ENCODE results near the gene PSMD8. TPM values are rescaled to one million over a fixed set of nuclear protein-coding genes. Genes with fewer than 3 reads are reported as not detected.
"Not testable (repeated sequence)": the region's sequence is repeated elsewhere in the genome, so short reads cannot be mapped to it uniquely, and the experiment has no call there.

The PSMD8 gene
- total RNA-seq, 1 experiment from 2014 or later, result 367 TPM

GRCh38 chr19:38425810-38426466 is 51.6 kb downstream of the PSMD8 start, which contains the start of gene RASGRP4:
RASGRP4 (minus strand) TSS chr19:38426219; CDS start chr19:38426091, 128 bp downstream.
- Histone ChIP-seq H3K27ac (ENCODE audit: low read length) (no peak within 1 kb of the TSS), H3F3A (ENCODE audit: low read length, unreplicated experiment) (no peaks in the 10 kb centered on the region), H3K9me3 (ENCODE audit: low read length) (no peaks in the 10 kb centered on the region), H2AFZ (ENCODE audit: low read length) (no peak within 1 kb of the TSS), H3K36me3 (ENCODE audit: low read depth, low read length) (no peaks in the 10 kb centered on the region), H3K4me3 (ENCODE audit: low read length) (no peak within 1 kb of the TSS), H3K4me2 (ENCODE audit: low read length) (no peak within 1 kb of the TSS), H3K9me2 (replicated peaks; ENCODE audit: low read length) (no peaks in the 10 kb centered on the region), H3K9ac (ENCODE audit: low read length) (no peak within 1 kb of the TSS), H4K20me1 (ENCODE audit: low read length) (no peaks in the 10 kb centered on the region), H3K4me1 (ENCODE audit: insufficient read depth, low read length) (no peaks in the 10 kb centered on the region), H3K79me2 (ENCODE audit: low read length) (no peaks in the 10 kb centered on the region), H3K27me3 (ENCODE audit: low read length) (no peaks in the 10 kb centered on the region)
- intact Hi-C loops (cut with micrococcal nuclease), result no loop called here
- TF ChIP-seq EZH2phosphoT487 (IDR thresholded peaks at IDR 0.05; ENCODE audit: borderline replicate concordance, low read length), result no peak
- BruUV-seq (replicated peaks), result no TSS peak
- ChIA-PET CTCF (no interaction called here), POLR2A (ENCODE audit: unreplicated experiment) (no interaction called here)
- DNase-seq (no peak), ATAC-seq (no peak)

GRCh38 chr19:38427035-38427677 is 52.8 kb downstream of the PSMD8 start:
- H2AFZ ChIP-seq (ENCODE audit: low read length); H4K20me1 ChIP-seq (ENCODE audit: low read length); DNase-seq; BruUV-seq (replicated peaks); H3K27me3 ChIP-seq (ENCODE audit: low read length); H3K4me1 ChIP-seq (ENCODE audit: insufficient read depth, low read length); H3K9me3 ChIP-seq (ENCODE audit: low read length); ATAC-seq; H3K36me3 ChIP-seq (ENCODE audit: low read depth, low read length); H3K4me3 ChIP-seq (ENCODE audit: low read length); POLR2A ChIA-PET (ENCODE audit: unreplicated experiment); H3K9ac ChIP-seq (ENCODE audit: low read length); H3K79me2 ChIP-seq (ENCODE audit: low read length); H3K4me2 ChIP-seq (ENCODE audit: low read length); H3F3A ChIP-seq (ENCODE audit: low read length, unreplicated experiment); H3K27ac ChIP-seq (ENCODE audit: low read length); CTCF ChIA-PET; H3K9me2 ChIP-seq (replicated peaks; ENCODE audit: low read length); intact Hi-C loops (cut with micrococcal nuclease): not testable (repeated sequence)

- ATAC-seq, result no peak
- POLR2A ChIA-PET (ENCODE audit: unreplicated experiment), result no interaction called here
- no peak overlapping the region for H3K4me3 ChIP-seq (ENCODE audit: low read length)
- no peaks in the 10 kb centered on the region for H3K4me1 ChIP-seq (ENCODE audit: insufficient read depth, low read length)
- H3K9me2 ChIP-seq (replicated peaks; ENCODE audit: low read length), result no peaks in the 10 kb centered on the region
- H3K9ac ChIP-seq (ENCODE audit: low read length), result no peak overlapping the region
- CTCF ChIA-PET, result no interaction called here
- H3K4me2 ChIP-seq (ENCODE audit: low read length), result no peak overlapping the region
- no peaks in the 10 kb centered on the region for H3K27me3 ChIP-seq (ENCODE audit: low read length)
- no peak for DNase-seq
- no peak overlapping the region for H2AFZ ChIP-seq (ENCODE audit: low read length)
- no peaks in the 10 kb centered on the region for H3F3A ChIP-seq (ENCODE audit: low read length, unreplicated experiment)
- H3K27ac ChIP-seq (ENCODE audit: low read length), result no peak overlapping the region
- TF ChIP-seq EZH2phosphoT487 (IDR thresholded peaks at IDR 0.05; ENCODE audit: borderline replicate concordance, low read length) (no peak), CTCF (conservative IDR thresholded peaks at IDR 0.05; ENCODE audit: low read depth, low read length) (no peak), EZH2 (IDR thresholded peaks at IDR 0.05; ENCODE audit: low read length, unreplicated experiment) (no peak)
- H3K79me2 ChIP-seq (ENCODE audit: low read length), result no peaks in the 10 kb centered on the region
- no peaks in the 10 kb centered on the region for H4K20me1 ChIP-seq (ENCODE audit: low read length)
- no TSS peak for BruUV-seq (replicated peaks)
- intact Hi-C loops (cut with micrococcal nuclease), result no loop called here
- H3K36me3 ChIP-seq (ENCODE audit: low read depth, low read length), result no peaks in the 10 kb centered on the region
- H3K9me3 ChIP-seq (ENCODE audit: low read length), result no peaks in the 10 kb centered on the region
These were observed 54.9 kb downstream of the PSMD8 start for GRCh38 chr19:38429055-38429810.

Measured in PC-3 (cell line).